Stimulated activated CD4-positive, alpha-beta T cell treated with anti-CD3 and anti-CD28 coated beads, Interleukin-12 subunit alpha, Interleukin-12 subunit beta, amount 100 ng/mL, for 4 hours (primary cell): ENCODE results near the gene GRID2IP.

Experiments used
- DNase-seq: peaks from one replicate; pipeline ENCODE4 v3.0.0-alpha.2; 2020

Gene GRID2IP

DNA sequence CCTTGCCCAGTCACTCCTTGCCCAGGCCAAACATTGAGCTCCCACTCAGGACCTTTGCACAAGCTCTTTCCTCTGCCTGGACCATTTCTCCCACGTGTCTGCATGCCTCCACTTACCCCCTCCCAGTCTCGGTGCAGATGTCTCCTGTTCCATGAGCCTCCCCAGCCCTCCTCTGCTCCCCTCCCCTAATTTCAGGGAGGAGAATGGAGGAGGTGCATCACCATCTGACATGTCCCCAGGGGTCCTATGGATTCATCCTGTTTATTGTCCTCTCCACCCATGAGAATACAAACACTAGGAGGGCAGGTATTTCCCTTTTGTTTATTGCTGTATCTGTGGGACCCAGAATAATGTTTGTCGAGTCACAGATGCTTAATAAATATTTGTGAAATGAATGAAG, 8.6 kb upstream of the GRID2IP start:
- no peak for DNase-seq

DNA sequence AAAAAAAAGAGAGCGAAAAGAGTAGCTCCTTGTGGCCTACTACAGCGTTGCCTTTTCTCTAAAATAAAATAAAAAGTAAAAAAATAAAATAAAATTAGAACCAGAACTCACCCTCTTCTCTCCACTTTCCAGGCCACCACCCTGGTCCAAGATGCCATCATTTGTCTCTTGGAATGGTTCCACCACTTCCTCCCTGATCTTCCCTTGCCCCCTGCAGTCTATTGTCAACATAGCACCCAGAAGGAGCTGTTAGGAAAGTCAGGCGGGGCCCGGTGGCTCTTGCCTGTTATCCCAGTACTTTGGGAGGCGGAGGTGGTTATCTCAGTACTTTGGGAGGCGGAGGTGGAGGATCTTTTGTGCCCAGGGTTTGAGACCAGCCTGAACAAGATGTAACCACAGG, 7.6 kb upstream of the GRID2IP start:
- DNase-seq: no peak

DNA sequence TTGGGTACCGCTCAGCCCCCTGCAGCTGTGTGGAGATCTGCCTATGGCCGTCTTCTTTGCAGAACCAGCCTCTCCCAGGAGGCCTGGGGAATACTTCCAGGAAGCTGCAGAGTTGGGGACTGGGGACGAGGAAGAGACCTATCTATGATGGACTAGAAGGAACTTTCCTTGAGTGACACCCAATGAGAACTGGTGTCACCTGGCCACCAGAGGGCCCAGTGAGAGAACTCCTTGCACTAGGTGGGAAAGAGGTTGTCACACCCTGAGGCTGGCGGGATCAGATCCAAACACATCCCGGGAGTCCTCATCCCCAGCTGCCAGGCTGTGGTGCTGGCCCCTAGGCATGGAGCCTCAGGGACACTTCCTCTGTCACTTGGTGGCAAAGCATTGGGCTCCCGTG, 4.9 kb upstream of the GRID2IP start:
- DNase-seq: no peak

DNA sequence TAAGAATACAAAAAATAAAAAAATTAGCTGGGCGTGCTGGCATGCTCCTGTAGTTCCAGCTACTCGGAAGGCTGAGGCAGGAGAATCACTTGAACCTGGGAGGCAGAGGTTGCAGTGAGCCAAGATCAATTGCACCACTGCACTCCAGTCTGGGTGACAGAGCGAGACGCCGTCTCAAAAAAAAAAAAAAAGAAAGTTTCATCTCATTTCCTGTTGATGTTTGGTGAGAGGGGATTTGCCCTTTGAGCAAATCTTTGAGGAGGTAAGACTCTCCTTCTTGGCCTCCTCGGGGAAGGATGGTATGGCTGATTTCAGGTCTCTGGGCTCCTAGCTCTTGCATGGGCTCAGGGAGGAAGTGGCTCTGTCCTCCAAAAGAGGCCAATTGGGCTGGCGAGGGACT, 3.6 kb upstream of the GRID2IP start:
- DNase-seq: no peak

DNA sequence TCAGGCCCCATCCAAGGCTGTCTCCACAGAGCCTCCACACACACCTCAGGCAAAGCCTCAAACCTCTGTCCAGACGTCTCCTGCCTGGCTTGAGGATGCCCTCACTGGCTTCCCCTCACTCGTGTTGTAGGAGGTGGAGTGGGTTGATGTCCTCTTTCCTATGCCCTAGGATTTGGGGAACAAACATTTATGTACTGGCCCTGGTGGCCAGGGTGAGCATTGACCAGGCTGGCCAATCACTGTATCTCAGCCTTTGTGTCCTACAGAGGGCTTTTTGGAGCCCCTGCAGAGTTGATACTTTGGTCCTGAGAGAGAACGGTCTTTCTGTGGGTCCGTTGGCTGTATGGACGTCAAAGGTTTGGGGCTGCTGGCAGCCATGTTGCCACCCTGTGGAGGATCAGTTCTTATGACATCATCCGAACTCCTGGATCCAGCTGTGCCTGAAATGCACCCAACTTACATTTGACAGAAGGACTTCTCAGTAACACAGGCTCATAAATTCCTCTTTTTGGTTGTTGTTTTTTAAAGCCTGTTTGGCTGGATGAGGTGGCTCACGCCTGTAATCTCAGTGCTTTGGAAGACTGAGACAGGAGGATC, 2.3 kb upstream of the GRID2IP start:
- DNase-seq: no peak

DNA sequence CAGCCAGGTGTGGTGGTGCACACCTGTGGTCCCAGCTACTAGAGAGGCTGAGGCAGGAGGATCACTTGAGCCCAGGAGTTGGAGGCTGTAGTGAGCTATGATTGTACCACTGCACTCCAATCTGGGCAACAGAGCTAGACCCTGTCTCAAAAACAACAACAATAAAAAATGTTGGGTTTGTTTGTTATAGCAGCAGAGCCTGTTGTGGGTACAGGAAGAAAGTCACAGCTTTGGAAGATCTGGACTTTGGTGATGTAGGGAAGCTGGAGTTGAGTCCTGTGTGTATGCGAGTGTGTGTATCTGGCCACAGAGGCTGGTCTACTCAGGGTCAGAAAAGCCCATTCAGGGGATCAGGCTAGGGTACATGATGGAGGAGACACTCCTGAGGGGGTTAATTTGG, 3.9 kb downstream of the GRID2IP start:
- no peak for DNase-seq

DNA sequence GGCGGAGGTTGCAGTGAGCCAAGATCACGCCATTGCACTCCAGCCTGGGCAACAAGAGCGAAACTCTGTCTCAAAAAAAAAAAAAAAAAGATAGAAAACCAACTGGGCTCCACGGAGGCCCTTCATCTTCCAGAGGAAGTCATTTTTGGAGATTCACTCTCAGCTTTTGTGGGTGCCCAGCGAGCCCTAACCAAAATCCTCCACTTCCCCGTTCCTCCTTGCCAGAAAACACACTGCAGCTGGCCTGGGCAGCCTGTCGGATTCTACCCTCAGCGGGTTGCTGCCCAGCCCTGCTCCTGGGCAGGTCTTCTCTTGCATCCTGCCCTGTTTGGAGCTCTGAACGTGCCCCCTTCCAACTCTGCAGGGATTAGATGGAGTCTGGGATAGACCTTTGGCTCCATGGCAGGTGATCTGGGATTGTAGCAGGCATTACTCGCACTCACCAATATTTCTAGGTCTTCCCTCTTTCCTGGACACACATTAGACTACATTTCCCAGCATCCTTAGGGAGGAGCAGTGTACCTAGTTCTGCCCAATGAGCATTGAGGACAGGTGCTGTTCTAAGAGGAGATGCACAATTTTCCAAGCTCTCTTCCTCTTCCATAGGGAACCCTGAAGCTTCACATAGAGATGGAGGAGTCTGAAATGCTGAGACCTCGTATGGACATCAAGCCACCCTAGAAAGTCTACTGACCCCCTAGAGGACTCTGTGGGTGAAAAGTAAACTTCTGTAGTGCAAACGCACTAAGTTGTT, 4.6 kb downstream of the GRID2IP start:
- no peak for DNase-seq

DNA sequence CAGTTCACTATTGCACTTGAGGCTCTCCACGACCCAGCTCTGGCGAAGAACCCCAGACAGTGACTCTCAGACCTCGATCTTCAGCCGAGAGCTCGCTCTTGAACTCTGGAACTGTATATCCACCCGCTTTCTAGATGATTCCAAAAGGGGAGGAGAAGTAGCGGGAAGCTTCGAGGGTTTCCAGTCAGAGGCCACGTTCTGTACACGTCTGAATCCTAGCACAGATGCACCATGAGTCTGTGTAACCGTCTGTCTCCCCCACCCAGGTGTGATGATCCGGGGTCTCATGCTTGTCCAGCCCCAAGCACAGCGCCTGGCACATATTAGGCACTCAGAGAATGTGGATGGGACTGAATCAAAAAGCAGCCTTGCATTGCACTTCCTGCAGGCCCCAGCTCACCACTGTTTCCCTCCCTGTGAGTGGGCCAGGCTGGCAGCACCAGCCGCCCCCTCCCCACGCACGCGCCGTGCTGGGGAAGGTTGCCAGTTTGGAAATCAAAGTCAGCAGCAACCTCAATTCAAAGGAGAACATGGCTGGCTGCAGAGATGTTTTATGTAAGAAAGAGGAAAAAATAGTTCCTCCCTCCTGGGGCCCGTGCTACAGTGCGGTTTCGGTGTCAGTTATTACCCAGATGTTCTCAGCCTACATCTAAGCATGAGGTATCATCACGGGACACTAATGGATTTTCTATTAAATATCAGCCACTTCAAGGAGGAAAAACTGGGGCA, 5.7 kb downstream of the GRID2IP start:
- no peak for DNase-seq

DNA sequence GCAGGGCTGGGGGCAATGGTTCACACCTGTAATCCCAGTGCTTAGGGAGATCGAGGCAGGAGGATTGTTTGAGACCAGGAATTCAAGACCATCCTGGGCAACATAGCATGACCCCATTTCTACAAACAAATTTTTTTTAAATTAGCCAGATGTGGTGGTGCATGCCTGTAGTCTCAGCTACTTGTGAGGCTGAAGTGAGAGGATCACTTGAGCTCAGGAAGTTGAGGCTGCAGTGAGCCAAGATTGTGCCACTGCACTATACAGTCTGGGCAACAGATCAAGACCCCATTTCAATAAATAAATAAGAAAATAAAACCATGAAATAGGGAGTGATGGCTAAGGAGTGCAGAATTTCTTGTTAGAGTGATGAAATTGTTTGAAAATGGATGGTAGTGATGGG, 8.9 kb downstream of the GRID2IP start:
- no peak for DNase-seq

DNA sequence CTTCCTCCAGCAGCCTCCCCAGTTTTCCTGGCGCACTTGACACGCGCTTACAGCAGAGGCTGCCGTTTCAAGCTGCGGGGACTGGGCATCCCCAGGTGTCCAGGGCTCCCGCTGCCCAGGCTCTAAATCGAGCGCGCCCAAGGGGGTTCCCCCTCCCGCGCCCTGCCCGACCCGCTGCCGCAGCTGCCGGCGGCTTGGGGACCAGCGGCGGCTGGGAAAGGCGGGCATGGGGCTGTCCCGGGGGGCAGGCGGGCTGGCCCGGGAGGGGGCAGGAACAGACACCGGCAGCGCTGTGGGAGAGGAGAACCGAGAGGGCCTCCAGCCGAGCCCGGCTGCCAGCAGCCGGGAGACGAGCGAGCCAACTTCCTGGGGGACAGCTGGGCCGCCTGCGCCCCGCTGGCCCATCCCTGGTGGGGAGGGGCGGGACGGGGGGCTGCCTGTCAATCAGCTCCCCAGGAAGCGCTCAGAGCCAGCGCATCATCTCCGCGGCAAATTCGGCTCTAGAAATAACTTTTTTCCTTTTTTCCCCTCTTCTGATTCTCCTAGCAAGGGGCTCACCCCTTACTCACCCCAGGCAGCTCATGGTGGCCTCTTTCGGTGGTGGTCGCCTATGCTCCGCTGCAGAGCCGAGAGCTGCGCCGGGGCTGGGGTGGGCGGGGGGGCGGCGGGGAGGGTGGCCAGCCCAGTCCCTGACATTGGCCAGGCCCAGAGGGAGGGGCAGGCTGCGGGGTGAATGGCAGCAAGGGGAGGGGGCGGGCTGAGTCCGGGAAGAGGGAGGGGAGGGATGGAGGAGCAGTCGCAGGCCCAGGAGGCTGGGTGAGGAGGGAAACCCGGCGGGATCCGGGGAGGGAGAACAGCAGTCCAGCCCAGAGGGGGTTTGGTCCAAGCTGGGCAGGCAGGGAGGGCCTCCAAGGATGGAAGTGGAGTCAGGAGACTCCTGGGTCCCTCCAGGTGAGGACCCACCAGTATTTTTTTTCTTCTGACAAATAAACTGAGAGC, 14.7 kb downstream of the GRID2IP start:
- no peak for DNase-seq

DNA sequence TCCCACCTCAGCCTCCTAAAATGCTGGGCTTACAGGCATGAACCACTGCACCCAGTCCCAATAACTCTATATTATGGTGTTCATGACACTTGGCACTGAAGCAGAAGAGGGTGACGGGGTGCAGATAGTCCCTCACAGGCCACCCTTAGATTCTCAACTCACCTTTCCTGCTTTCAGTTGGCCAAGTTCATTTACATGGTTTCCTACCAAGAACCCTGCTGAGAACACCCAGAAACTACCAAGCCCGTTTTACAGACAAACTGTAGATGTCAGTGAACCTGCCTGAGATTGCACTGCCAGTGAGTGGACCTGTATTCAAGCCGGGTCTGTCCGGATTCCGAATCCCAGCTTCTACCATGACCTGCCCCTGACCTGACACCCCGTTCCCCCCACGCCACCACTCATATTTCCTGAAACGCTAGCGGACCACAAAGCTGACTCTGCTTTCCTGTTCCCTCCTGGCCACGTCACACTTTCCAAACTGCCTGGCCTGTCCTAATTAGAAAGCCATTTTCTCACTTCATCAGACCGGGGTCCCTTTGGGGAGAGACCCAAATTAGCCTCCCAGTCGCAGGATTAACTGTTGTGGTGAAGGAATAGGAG, 17.3 kb downstream of the GRID2IP start:
- no peak for DNase-seq

DNA sequence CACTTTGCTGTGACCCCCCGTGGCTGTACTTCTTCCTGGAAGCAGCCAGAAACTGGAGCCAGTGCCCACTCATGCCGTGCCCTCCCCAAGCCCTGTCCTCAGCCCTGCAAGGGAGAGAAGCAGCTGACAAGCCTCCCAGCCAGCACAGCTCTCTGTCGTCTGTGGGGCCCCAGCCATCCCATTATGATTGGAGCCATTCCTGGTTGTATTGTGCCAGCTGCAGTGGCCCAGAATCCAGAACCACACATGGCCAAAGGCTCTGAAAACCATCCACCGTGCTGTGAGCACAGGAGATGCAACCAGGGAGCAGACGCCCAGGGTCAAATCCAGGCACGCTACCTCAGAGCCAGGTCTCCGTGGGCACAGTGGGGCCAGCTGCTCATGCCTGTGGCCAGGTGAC, 18.7 kb downstream of the GRID2IP start:
- no peak for DNase-seq

DNA sequence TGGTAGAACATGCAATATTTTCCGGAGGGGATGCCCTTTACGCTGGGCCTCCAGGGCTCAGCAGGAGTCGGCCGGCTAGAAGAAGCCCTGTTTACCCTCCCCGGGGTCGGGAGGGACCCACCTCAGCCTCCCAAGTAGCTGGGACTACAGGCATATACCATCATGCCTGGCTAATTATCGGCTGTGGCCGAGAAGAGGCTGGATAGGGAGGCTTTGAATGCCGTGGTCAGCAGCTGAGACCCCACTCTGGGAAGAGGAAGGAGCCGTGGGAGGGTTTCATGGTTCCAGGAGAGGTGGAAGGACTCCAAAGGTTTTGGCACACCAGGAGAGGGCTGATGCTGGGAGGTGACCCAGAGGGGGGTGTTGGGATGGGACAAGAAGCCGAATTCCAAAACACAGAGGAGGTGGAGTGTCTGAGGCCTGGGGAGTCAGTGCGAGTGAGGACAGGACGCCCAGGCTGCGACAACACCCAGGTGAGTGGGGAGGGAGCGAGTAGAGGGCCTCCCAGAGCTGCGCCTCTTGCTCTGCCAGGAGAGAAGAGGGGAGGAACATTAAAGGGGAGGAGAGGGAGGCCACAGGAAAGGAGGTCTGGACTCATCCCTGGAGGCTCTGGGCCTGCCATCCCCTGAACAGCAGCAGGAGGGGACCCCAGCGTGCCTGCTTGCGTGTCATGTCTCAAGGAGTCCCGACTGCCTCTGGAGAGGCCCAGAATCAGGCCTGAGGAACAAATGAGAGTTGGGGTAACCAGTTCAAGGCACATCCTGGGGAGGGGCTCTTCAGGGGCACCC, 19.6 kb downstream of the GRID2IP start:
- DNase-seq: no peak

DNA sequence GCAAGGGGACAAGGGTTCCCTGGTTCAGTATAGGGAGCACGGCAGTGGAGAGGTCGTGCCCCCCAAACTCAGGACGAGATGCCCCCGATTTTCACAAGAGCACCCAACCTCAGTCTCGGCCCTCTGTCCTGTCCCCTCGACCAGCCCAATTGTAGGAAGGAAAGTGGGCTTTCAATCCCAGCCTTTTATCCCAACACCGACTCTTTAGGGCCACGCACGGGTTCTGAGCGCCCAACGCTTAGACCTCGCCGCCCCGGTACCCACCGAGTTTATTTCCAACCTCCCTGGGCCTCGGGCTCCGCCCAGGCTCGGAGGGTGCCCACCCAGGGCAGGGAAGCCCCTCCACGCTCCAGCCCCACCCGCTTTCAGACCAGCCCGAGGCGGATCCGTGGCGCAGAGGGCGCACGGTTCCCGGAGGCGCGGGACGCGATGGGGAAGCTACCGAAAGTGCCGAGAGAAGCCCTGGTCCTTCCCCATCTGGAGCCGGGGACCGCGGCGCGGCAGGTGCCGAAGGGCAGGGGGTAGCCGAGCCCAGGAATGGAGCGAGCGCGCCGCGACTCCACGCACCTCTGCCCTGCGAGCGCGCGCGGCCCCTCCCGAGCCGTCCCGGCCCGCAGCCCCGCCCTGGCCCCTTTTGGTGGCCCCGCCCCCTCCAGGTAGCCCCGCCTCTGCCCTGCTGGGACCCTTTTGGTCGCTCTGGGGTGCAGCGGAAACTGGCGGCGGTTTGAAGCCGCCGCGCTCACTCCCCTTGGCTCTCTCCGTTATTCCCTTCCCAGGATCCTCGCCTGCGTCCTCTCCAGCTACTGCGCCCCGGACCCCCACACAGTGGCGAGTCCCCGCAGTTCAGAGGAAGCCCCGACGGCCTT, 20.4 kb downstream of the GRID2IP start:
- peak; percentile 64 for DNase-seq

DNA sequence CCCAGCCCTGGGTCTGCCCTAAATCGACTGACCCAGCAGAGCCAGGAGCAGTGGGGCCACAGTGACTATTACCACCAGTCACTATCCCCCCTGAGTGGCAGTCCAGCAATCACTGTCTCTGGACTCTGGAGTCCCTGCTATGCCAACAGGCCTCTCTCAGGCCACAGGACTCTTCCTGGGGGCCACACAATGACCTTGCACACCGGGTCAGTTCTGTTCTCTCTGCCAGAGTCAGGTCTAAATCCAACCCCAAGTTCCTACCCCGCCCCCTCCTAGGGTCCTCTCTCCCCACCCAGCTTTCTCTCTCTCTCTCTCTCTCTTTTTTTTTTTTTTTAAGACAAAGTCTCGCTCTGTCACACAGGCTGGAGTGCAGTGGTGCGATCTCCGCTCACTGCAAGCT, 21.6 kb downstream of the GRID2IP start:
- DNase-seq: no peak

DNA sequence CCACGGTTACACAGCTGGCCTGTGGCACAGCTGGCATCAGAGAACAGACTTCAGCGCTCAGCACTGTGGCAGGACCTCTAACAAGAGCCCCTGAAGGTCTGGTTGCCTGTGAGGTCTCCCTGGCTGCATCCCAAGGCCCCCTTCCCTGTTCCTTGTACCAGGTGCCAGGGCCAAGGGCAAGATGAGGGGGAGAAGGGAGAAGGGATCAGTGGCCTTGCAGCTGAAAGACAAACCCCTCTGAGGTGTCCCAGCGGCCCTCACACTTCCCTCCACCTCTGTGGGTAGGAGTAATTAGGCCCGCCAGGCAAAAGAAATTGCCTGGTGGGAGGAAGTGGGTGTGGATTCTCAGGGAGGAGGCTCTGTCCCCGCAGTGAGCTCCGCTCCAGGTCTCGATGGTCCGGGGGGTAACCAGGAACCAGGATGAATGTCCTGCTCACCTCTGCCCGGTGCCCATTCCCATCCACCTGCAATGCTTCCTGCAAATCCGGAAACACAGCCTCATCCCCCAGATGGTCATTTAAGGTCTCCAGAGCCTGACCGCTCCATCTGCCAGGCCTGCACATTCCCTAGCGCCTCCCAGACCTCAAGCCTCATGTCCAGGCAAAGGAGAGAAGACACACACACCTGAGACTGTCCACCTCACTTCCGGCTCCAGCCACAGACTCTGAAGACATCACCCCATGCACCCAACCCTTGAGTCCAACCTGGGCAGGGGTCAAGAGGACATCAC, 22.7 kb downstream of the GRID2IP start:
- DNase-seq: no peak

DNA sequence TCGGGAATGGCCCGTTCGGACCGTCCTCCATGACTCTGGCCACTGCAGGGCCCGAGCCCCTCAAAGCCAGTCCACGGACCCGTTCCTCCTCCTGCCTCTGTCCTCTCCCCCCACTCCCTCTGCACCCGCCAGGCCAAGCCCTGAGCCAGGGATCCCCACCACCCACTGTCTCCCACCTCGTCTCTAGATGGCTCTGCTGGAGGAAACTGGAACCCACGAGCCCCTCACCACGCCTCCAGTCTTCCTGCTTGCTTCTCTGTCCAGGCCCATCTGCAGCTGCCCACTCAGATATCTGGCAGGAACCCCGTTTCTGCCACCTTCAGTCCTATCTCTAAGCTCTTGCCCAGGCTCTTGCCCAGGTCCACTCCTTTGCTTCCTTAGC, 24.3 kb downstream of the GRID2IP start:
- no peak for DNase-seq

DNA sequence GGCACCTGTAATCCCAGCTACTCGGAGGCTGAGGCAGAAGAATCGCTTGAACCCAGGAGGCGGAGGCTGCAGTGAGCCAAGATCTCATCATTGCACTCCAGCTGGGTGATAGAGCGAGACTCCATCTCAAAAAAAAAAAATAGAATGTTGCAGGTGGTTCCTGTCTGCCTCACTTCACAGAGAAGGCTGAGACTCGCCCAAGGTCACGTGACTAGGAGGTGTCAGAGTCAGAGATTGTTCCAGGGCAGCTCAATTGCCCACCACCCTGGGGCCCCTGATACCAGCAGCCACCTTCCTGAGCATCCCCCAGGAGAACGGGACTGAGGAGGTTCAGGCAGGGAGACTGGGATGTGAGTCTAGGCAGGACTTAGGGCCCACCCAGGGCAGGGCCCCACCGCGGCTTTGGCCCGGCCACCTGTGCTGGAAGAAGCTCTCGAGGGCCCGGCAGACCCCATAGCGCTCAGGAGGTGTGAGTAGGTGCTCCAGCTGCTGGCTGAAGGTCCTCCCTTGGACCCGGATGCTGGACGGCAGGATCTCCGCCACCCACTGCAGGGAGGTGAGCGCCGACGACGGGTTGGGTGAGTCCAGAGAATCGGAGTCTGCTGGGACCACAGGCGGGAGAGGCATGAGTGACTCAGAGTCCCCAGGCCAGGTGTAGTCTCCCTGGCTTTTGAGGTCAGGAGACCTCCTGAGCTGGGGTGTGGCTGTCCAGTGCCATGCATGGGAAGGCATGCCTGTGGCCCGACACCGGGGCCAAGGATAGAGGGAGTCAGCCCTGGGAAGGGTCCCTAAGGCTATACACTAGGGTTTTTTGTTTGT, 30.9 kb downstream of the GRID2IP start:
- no peak for DNase-seq

DNA sequence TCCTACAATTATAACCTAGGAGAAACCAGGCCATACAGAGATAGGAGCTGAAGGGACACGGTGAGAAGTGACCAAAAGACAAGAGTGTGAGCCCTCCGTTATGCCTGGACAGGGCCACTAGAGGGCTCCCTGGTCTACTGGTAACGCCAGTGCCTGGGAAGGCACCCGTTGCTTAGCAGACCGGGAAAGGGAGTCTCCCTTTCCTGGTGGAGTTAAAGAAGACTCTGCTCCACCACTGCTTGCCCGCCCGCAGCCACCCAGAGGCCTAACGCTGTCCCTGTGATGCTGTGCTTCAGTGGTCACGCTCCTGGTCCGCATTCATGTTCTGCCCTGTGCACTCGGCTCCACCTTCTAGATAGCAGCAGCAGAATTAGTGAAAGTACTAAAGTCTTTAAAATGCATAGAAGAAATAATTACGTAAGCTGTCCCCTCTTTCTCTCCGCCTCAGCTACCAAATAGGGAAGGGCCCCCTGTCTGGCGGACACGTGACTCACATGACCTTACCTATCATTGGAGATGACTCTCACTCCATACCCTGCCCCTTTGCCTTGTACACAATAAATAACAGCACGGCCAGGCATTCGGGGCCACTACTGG, 34.8 kb downstream of the GRID2IP start:
- peak; percentile 61 for DNase-seq
